Lung (tissue), 12 donors: ENCODE results near the gene TLCD1. TPM values are rescaled to one million over a fixed set of nuclear protein-coding genes. Genes with fewer than 3 reads are reported as not detected.
A peak's percentile ranks its signal among the peaks of the same experiment; 100 is the strongest.

Experiments
- ATAC-seq: fragments of 200-7000 bp; cut with Tn5 transposase; one replicate; pipeline ENCODE4 v1.9.1; 2020; ENCODE audit warnings: moderate number of reproducible peaks; ENCODE audit not compliant: insufficient read depth, low FRiP score
- DNase-seq, 3 donors: peaks; one replicate each; pipeline ENCODE4 v3.0.0-alpha.2; 2013 to 2017
- H3K27ac ChIP-seq, 2 donors: one replicate each; pipeline ENCODE4 v1.5.1; 2013; ENCODE audit warnings: mild to moderate bottlenecking in 2 of 2, moderate library complexity in 2 of 2, control low read depth in 1 of 2, inconsistent platforms in 1 of 2, low read depth in 1 of 2, low read length in 1 of 2
- H3K27me3 ChIP-seq, 3 donors: one replicate each; pipeline ENCODE4 v1.5.1; 2013; ENCODE audit warnings: low read length in 2 of 3; ENCODE audit not compliant: control insufficient read depth in 3 of 3, insufficient read depth in 3 of 3
- H3K36me3 ChIP-seq, 4 donors: one replicate each; pipeline ENCODE4 v1.5.1; 2013; ENCODE audit warnings: low read length in 4 of 4, mild to moderate bottlenecking in 1 of 4, moderate library complexity in 1 of 4; ENCODE audit not compliant: control insufficient read depth in 4 of 4, insufficient read depth in 4 of 4
- H3K4me1 ChIP-seq, 5 donors: one replicate each; pipeline ENCODE4 v1.5.1; 2013; ENCODE audit warnings: low read length in 5 of 5, mild to moderate bottlenecking in 2 of 5, moderate library complexity in 1 of 5; ENCODE audit not compliant: control insufficient read depth in 5 of 5, insufficient read depth in 5 of 5
- H3K4me3 ChIP-seq: one replicate; pipeline ENCODE4 v1.5.1; 2013; ENCODE audit warnings: mild to moderate bottlenecking, control low read depth, moderate library complexity
- H3K9ac ChIP-seq, 2 donors: one replicate each; pipeline ENCODE4 v1.5.1; 2013; ENCODE audit warnings: low read length in 2 of 2, control low read depth in 1 of 2; ENCODE audit not compliant: insufficient read depth in 1 of 2
- H3K9me3 ChIP-seq, 4 donors: one replicate each; pipeline ENCODE4 v1.5.1; 2013; ENCODE audit warnings: low read length in 3 of 4, mild to moderate bottlenecking in 1 of 4, moderate library complexity in 1 of 4; ENCODE audit not compliant: control insufficient read depth in 4 of 4, insufficient read depth in 3 of 4
- WGBS, 2 donors: extraction: QIAGEN DNeasy Blood & Tissue Kit; methylation state at CpG; one replicate each; pipeline ENCODE4 v1.1.7; 2013; 5-methylcytosine and 5-hydroxymethylcytosine counted together
- polyA plus RNA-seq, 2 donors: library from polyadenylated mRNA; stranded (reverse); fragments of 200-250 nt; gene quantifications; one replicate each; pipeline ENCODE4 v1.2.1, GENCODE V29; 2013
- total RNA-seq, 2 donors: library from RNA; depleted of rRNA in 1 of 2; stranded (reverse); fragments of >200 nt in 1 of 2; gene quantifications; one replicate each; pipeline ENCODE4 v1.2.1, GENCODE V29; 2014 to 2021
- TF ChIP-seq, protein P1 (sequence below): IDR thresholded peaks from 2 replicates; pipeline ENCODE4 v1.5.1; 2012; ENCODE audit warnings: mild to moderate bottlenecking; ENCODE audit errors: control extremely low read depth, extremely low read depth
- donor health status: control.
- donor health status: control.
- donor health status: Bipolar disorder and iron deficiency.
- donor health status: healthy.
- donor health status: DM: yes; HTN: yes; CAD: no.

The TLCD1 gene
- total and polyA plus RNA-seq, 4 donors: 3.8 to 42.0 (median 28.7) TPM

- Histone ChIP-seq H3K27me3 (no peaks in the 10 kb centered on the region), H3K36me3 (peaks cover 5 to 15% (median 10%) of the 10 kb centered on the region in 4 donors), H3K9ac (no peak overlapping the region), H3K9me3 (no peaks in the 10 kb centered on the region), H3K4me3 (no peak overlapping the region), H3K4me1 (peaks cover 0 to 12% (median 0%) of the 10 kb centered on the region in 5 donors), H3K27ac (no peak overlapping the region)
- WGBS, 2 donors: 84 to 91% methylated on average over 4 of the region's 4 CpGs
- ATAC-seq (no peak), DNase-seq (no peak)
- TF ChIP-seq, protein P1, sequence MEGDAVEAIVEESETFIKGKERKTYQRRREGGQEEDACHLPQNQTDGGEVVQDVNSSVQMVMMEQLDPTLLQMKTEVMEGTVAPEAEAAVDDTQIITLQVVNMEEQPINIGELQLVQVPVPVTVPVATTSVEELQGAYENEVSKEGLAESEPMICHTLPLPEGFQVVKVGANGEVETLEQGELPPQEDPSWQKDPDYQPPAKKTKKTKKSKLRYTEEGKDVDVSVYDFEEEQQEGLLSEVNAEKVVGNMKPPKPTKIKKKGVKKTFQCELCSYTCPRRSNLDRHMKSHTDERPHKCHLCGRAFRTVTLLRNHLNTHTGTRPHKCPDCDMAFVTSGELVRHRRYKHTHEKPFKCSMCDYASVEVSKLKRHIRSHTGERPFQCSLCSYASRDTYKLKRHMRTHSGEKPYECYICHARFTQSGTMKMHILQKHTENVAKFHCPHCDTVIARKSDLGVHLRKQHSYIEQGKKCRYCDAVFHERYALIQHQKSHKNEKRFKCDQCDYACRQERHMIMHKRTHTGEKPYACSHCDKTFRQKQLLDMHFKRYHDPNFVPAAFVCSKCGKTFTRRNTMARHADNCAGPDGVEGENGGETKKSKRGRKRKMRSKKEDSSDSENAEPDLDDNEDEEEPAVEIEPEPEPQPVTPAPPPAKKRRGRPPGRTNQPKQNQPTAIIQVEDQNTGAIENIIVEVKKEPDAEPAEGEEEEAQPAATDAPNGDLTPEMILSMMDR: no peak
Observed at GRCh38 chr17:28765038-28765437, 39.0 kb upstream of the TLCD1 start.

- Histone ChIP-seq H3K36me3 (peaks cover 5 to 16% (median 15%) of the 10 kb centered on the region in 4 donors), H3K27ac (no peak overlapping the region), H3K27me3 (no peaks in the 10 kb centered on the region), H3K9ac (no peak overlapping the region), H3K9me3 (no peaks in the 10 kb centered on the region), H3K4me1 (peaks cover 0 to 12% (median 2%) of the 10 kb centered on the region in 5 donors), H3K4me3 (no peak overlapping the region)
- DNase-seq (peak; percentile 70 to 85 (median 84)), ATAC-seq (no peak)
- TF ChIP-seq, protein P1: peak; percentile 70
- WGBS, 2 donors: 44 to 62% methylated on average over 5 of the region's 5 CpGs
Observed at GRCh38 chr17:28763804-28764266, 37.8 kb upstream of the TLCD1 start.

DNA sequence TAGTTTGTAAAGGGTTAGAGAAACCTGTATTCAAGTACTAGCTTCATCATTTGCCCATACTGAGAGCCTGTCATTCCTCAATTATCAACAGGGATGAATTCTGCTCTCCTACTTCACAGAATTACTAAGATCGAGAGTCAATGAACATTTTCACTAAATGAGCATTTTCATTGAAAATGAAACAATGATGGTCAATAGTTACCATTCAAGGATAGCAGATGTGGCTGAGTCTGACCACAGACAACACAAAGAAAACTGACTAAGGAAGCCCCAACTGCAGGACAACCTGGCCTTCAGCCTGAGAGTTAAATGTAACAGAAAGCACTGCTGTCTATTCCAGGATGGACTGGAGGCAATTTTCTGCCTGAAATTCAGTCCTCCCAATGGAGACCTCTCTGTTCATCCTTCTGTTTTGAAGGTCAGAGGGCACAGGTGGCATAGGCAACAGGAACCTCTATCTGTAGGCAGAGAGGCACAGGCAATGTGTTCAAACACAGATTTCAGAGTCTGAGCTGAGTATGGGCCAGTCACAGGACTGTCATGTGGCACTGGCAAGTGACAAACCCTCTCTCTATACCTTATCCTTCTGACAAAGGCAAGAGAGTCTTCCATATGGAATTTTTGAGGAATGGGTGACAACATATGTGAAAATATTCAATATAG is 37.2 kb upstream of the TLCD1 start:
- Histone ChIP-seq H3K4me3 (no peak overlapping the region), H3K27ac (peak overlapping the region in 1 of 2 donors; percentile 56), H3K9me3 (no peaks in the 10 kb centered on the region), H3K27me3 (no peaks in the 10 kb centered on the region), H3K9ac (no peak overlapping the region), H3K4me1 (peaks cover 0 to 12% (median 2%) of the 10 kb centered on the region in 5 donors), H3K36me3 (peaks cover 5 to 20% (median 16%) of the 10 kb centered on the region in 4 donors)
- TF ChIP-seq, protein P1: no peak
- DNase-seq (no peak), ATAC-seq (no peak)
- 81 to 94% methylated on average over 1 of the region's 1 CpG for WGBS, 2 donors
